Jurkat, Clone E6-1 (cell line): Measurements from ENCODE around the gene STXBP3.

Experiments
- DNase-seq: peaks from one replicate; pipeline ENCODE4 v3.0.0-alpha.2; 2011; ENCODE audit warnings: low read depth, low spot score
- H3K4me3 ChIP-seq: 2 replicates; pipeline ENCODE4 v1.5.1; 2011; ENCODE audit warnings: mild to moderate bottlenecking, low read length, control low read depth, moderate library complexity

Gene STXBP3

DNA sequence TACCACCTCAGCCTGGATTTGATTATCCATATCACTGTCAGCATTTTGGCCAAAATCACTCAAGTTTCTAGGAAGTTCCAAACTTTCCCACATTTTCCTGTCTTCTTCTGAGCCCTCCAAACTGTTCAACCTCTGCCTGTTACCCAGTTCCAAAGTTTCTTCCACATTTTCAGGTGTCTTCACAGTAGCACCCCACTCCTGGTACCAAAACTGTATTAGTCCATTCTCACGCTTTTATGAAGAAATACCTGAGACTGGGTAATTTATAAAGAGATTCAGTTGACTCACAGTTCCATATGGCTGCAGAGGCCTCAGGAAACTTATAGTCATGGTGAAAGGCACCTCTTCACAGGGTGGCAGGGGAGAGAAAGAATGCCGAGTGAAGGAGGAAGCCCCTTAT is 39.4 kb downstream of the STXBP3 start:
- DNase-seq = no peak
- no peak overlapping the region for H3K4me3 ChIP-seq

DNA sequence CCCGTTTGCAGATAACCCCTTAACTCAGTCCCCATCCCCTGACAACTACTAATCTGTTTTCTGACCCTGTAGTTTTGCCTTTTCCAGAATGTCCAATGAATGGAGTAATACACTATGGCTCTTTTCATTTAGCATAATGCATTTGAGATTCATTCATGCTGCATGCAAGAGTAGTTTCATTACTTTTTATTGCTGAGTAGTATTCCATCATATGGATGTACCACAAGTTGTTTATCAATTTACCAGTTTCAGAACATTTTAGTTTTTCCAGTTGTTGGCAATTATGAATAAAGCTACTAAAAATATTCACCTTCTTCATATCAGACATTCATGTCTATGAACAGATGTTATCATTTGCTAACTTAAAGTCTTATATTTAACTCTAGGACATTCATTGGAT is 45.3 kb downstream of the STXBP3 start:
- no peak for DNase-seq
- no peak overlapping the region for H3K4me3 ChIP-seq

DNA sequence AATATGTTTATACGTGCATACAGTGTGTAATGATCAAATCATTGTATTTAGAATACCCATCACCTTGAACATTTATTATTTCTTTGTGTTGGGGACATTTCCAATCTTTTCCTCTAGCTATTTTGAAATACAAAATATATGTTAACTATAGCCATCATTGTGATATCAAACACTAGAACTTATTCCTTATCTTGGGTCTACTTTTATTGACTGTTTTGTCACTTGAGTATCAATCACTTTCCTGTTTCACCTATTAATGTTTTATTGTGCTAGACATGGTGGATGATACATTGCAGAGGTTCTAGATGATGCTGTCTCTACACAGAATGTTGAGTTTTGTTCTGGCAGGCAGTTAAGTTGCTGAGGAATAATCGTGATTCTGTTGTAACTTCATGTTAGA is 45.9 kb downstream of the STXBP3 start:
- DNase-seq = no peak
- no peak overlapping the region for H3K4me3 ChIP-seq

DNA sequence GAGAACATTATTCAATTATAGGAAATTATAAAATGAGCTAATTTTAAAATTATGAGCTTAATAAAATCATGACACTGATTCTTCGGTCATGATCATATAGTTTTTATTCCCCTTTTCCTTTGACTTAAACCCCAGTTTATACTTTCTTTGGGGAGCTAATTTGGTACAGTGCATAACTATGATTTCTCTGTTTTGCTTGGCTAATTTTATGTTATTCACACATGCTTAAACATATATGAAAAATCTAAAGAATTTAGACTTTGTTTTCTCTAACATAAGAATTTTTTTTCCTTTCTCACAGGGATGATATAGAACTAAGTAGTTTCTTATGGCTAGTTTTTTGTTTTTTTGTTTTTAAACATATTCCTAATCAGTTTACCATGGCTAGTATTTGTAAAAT is 52.5 kb downstream of the STXBP3 start:
- DNase-seq = no peak
- no peak overlapping the region for H3K4me3 ChIP-seq

DNA sequence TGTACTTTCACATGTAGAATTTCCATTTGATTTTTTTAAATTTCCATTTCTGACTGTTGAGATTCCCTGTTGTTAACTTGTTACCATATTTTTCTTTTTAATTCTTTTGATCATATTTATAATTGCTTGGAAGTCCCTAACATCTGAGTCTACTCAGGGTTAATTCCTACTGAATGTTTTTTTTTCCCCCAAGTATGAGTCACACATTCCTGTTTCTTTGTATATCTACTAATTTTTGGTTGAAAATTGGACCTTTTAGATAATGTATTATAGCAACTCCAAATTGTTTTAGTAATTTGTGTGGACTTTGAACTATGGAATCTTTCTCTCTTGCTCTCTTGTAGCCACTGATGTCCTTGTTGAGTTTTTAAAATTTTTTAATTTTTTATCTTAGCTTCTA is 54.6 kb downstream of the STXBP3 start:
- H3K4me3 ChIP-seq = no peak overlapping the region
- no peak for DNase-seq

DNA sequence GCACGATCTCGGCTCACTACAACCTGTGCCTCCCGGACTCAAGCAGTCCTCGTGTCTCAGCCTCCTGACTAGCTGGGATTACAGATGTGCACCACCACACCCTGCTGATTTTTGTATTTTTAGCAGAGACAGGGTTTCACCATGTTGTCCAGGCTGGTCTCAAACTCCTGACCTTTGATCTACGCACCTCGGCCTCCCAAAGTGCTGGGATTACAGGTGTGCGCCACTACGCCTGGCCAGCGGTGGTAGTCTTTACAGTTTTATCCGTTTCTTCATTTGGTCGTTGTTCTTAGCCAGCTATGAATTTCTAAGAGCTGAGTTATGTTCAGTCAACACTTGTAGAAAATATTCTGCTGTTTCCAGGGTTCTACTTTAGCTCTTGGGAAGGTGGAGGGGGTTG is 57.1 kb downstream of the STXBP3 start:
- no peak overlapping the region for H3K4me3 ChIP-seq
- no peak for DNase-seq

DNA sequence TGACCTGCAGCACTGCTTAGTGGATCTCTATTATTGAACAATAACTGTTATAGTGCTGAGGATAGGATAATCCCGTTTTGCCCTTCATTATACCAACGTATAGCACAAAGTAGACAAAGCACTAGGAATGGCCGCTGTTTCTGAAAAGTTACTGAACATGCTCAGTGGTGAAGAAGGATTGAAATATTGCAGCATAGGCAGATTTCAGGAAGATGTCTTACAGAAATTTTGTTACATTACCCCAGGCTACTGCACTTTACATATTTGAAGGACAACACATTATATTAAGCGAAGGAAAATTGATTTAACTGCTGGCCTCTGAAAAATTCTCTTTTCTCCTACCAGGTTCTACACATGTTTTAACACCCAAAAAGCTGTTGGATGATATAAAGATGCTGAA is 62.0 kb downstream of the STXBP3 start:
- DNase-seq = no peak
- H3K4me3 ChIP-seq = no peak overlapping the region

DNA sequence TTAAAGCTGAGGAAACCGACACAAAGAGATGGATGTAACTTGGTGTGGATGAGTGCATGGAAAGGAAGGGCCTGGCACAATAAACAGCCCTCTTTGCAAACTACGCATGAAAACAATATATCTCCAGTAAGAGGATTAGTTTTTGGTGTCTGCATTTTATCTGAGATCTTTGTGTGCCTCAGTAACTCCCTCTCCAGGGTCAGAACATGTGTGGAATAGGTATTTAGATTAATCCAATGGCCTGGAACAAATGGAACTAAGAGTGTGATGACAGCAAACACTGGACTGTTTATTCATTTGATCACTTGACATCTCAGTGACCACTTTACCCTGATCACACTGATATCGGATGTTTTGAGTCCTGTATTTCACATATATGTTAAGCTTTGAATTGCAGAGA is 65.1 kb downstream of the STXBP3 start:
- no peak for DNase-seq
- no peak overlapping the region for H3K4me3 ChIP-seq

DNA sequence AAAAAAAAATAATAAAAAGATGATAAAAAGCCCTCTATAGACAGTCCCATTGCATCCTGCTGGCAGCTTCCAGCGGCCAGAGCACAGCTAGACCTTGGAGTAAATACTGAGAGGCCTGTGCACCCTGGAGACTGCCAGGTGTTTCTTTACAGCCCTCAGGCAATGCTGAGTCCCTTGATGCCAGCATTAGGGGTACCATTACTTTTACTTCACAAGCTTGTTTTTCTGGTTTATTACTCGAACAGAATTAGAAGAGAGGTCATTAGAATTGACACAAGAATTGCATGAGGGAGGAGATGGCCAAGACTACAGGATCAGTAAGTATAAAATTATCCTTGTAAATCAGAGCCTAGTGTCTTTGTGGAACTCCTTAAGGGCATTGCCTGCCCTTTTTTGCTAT is 66.9 kb downstream of the STXBP3 start:
- no peak overlapping the region for H3K4me3 ChIP-seq
- DNase-seq = no peak

DNA sequence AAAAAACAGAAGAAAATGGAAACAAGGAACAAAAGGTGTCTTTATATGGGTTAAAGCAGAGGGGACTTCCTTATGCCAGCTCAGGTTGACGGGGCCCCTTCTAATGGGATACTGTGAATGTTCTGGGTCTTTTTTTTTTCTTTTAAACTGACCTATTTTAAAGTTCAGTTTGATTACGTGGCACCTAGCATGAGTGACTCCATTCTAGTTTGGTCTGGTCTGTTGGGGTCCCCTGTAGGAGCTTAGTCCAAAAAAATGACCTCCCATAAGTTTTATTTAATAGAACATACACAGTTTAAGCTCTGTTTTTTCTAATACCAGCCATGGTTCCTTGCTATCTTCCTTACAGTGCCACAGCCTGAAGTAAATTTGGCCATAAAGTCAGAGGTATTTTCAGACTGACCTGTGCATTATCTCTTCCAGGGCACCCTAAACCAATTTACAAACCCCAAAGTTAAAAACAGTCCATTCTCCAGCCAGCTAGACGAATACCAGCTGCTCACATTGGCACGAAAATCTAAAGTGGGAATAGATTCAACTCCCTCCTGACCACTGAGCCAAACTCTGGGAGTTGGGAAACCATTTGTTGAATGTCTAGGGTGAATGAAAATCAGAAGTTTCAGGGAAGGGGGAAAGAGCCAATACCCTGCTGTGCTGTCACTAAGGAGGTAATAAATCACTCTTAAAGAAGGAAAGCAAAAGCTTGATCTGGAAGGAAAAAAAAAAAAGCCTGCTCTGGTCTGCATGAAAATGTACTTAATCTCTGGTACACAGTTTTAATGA is 68.1 kb downstream of the STXBP3 start:
- no peak overlapping the region for H3K4me3 ChIP-seq
- no peak for DNase-seq

DNA sequence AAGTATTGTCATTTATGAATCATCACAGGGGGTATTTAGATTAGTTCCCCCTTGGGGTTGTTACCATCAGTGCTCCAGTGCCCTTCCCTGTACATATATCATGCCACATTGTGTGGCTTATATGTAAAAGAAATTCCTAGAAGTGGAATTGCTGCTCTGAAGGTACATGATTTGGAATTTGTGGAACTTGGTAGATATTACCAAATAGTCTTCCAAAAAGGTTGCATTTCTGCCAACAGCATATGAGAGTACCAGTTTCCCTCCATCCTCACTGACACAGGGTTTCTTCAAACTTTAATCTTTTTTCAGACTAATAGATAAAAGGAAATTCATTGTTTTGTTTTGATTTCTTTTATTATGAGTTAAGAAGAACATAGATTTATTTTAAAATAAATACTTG is 69.1 kb downstream of the STXBP3 start:
- DNase-seq = no peak
- no peak overlapping the region for H3K4me3 ChIP-seq

DNA sequence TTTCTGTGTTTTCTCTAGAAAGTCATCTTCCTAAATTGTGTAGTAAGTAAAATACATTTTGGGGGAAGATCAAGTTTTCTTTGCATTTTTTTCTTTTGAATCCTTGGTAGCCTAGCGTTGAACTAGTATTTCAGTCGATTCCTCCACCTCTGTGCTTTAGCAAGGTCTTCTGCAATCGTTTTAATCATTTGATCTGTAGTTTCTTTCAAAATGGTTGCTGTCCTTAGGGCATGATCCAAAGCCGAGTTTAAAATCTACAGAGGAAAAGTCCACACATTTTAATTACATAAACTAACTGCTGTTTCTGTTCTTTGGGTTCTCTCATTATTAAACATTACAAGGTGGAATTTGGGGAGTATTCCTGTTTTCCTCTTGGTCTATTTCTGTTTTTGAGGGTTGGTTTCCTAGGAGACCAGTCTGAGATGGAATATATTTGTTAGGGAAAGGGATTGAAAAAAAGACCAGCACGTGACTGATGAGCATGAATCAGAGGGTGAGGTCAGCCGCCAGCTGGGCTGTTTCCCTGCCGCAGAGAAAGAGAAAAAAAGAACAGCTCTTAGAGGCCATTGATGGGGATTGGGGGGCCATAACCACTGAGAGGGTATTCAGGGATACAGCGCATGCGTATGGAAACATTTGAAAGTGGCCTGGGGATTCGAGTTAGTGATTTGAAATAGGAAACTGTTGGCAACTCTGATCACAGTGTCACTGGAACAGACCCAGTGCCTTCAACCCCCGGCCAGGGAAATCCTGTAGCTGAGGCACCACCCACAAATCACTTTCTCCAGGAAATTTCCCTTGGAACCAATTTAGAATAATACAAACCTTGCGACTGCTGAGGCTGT is 69.8 kb downstream of the STXBP3 start:
- no peak for DNase-seq
- H3K4me3 ChIP-seq = no peak overlapping the region

DNA sequence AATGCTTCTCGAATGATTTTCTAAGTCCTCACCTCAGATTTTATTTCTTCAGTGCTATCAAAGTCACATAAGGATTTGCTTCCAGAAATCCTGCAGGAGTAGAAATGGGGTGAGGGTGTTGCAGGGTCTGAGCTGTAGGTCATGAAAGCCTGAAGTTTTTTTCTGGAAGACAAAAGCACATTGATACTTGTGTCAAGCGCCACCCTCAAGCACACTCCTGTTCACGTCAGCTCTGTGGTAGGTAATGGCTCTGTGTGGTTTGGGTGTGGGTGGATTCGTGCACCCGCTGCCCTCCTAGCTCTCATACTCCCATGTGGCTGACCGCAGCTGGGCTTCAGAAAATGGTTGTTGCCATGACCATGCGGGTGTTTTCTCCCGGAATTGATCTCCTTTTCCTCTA is 70.5 kb downstream of the STXBP3 start:
- no peak overlapping the region for H3K4me3 ChIP-seq
- no peak for DNase-seq

DNA sequence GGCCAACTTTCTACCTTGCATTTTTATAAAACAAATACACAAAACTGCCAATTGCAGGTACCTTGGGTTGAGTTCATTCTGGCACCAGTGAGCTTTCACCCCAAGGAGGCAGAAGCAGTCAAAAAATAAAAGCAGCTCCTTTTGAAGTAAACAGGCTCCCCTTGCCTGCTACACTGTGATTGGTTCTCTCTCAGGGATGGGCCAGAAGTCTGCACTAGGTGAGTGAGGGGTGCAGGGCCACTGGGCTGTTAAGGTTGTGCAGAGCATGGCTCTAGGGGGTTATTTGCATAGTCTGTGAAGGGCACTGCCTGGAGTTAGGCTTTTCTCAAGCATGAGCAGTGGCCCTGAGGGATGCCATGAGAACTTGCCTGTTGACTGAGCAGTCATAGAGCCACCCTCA is 71.3 kb downstream of the STXBP3 start:
- H3K4me3 ChIP-seq = no peak overlapping the region
- no peak for DNase-seq

DNA sequence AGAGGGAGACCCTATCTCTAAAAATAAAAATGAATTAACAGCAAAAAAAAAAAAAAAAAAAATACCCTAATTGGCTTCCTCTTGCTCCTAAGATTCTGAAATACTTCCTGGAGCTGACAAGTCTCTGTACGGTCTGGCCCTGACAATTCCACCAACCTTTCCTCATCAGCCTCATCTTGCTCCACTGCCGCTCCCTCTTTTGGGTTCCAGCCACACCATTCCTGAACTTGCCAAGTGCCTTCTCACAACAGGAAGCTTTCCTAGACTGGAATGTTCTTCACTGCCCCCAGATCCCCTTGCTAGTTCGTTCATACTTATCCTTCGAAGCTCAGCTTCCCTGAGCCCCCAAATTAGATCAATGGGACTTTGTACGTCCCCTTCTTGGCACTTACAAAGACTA is 73.4 kb downstream of the STXBP3 start:
- H3K4me3 ChIP-seq = no peak overlapping the region
- DNase-seq = no peak

DNA sequence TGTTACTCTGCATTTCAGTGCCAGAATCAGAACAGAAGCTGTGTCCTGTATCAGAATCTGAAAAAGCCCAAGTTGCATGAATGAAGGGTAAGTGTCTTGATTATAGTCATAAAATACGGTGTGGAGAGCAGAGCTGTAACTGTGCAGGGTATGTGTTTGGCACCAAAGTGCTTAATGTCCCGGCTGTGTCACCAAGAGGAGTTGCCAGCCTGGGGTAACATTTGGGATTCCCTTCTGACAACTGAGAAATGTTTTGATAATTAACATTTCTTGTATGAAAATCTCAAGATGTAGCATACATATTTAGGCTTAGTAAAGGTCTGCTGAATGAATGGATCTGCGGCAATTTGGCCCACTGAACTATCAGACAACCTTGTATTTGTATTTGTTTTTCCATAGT is 77.2 kb downstream of the STXBP3 start:
- DNase-seq = no peak
- no peak overlapping the region for H3K4me3 ChIP-seq

DNA sequence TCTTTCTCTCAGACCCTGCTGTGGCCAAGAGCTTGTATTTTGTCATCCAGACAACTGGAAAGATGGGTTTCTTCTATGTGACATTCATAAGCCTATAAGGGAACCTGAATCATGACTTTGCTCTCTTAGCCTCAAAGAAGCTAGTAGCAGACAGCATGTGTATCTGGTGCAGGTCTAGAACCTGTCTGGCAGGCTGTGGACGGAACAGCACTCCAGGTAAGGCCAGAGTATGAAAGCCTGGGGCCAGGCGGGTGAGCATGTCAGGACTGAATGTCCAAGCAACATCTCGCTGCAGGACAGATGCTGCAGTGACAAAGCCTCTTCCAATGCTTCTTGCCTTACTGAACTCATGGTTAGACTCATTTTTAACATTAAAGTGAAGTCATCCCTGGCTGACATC is 77.6 kb downstream of the STXBP3 start:
- no peak overlapping the region for H3K4me3 ChIP-seq
- DNase-seq = no peak

DNA sequence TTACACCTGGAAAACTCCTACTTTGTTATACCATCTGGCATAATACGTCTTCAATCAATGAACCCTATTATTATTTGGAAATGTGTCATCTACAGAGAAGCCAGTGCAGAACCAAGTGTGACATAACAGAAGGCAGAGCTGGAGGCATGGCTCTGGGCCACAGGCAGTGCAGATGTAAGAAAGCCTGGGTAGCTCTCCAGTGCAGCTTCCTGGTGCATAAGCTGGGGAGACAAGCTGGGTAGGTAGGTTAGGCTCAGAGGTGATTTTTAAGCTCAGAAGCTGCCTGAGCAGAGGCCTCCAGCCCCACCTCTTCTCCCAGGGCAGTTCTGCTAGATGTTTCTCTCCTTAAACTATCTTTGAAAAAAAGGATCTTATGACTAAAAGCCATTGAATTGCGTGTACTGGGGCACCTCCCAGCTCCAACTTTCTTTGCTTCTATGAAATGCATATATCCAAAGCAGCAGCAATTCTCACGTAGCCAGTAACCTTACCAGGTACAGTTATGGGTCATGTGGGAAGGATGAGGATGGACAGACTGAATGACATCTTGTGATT is 79.7 kb downstream of the STXBP3 start:
- H3K4me3 ChIP-seq = no peak overlapping the region
- no peak for DNase-seq

DNA sequence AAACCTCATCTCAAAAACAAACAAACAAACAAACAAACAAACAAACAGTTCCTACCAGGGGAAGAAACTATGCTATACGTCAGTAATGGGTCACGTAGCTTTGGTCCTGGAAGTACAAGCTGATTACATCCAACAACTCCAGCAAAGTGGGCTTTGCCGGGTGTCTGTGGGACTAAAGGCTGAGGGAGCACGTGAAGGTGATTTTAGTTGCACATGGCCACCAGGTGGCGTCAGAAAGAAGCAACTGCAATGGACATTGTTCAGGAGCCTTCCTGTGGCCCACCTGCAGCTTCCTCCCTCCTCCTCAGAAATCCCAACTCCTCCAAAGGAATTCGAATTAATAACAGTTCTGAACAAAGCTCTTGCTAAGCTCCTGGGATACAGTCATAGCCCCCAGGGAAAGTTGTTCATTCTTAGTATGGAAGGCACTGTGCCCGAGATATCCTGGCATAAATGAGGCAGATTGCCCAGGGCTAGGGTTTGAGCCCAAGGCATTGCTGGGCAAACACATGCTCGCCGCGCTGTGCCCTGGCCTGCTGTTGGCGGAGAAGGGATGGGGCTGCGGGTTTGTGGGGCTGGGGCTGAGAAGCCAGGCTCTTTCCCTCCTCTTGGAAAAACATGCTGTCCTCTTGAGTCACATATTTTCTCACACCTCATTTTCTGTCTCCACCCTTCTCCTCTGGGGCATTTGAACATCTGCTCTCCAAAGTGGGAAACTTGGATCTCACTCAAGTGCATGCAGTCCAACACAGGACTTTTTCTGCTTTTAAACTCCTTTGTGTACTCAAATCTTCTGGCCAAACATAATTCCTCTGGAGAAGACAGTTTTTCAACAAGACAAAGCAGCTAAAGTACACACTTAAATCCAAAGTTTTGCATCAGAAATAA is 81.8 kb downstream of the STXBP3 start:
- peak; percentile 63 for DNase-seq
- H3K4me3 ChIP-seq = no peak overlapping the region
